Transverse colon (tissue), 4 donors: ENCODE measurements around the gene ATRN. TPM values are rescaled to one million over a fixed set of nuclear protein-coding genes. Genes with fewer than 3 reads are reported as not detected.

Experiments
- DNase-seq: peaks from one replicate; pipeline ENCODE4 v3.0.0-alpha.2; 2019
- H3K27ac ChIP-seq, 4 donors: fragments of 200-600 bp; sonication (generic); 2 replicates each; pipeline ENCODE4 v1.5.1; 2016 to 2018; ENCODE audit warnings: inconsistent platforms in 4 of 4
- H3K27me3 ChIP-seq: fragments of 200-600 bp; sonication (generic); 2 replicates; pipeline ENCODE4 v1.5.1; 2017; ENCODE audit warnings: inconsistent platforms
- H3K36me3 ChIP-seq, 4 donors: fragments of 200-600 bp; sonication (generic); 2 replicates each; pipeline ENCODE4 v1.5.1; 2017 to 2019; ENCODE audit warnings: inconsistent platforms in 4 of 4
- H3K4me1 ChIP-seq, 4 donors: fragments of 200-600 bp; sonication (generic); 2 replicates each; pipeline ENCODE4 v1.5.1; 2017 to 2020; ENCODE audit warnings: inconsistent platforms in 4 of 4
- H3K4me3 ChIP-seq, 4 donors: fragments of 200-600 bp; sonication (generic); 1 replicate in 1 of 4; 2 replicates in 3 of 4; pipeline versions ENCODE4 v1.5.1 to v1.6.1; 2017 to 2019; ENCODE audit warnings: inconsistent platforms in 4 of 4
- H3K9me3 ChIP-seq, 2 donors: fragments of 200-600 bp; sonication (generic); 2 replicates each; pipeline ENCODE4 v1.5.1; 2017 to 2019; ENCODE audit warnings: inconsistent platforms in 2 of 2
- EP300 ChIP-seq: sonication (generic); formaldehyde crosslinking; IDR thresholded peaks from one replicate; pipeline ENCODE4 v1.6.1; 2017; ENCODE audit warnings: antibody characterized with exemption, low read depth
- POLR2A ChIP-seq: fragments of 450-650 bp; IDR thresholded peaks from one replicate; pipeline ENCODE4 v1.6.1; 2016; ENCODE audit warnings: antibody characterized with exemption, mild to moderate bottlenecking, moderate library complexity
- POLR2AphosphoS5 ChIP-seq, 3 donors: sonication (generic); formaldehyde crosslinking; IDR thresholded peaks; one replicate each; pipeline ENCODE4 v1.6.1; 2016; ENCODE audit warnings: antibody characterized with exemption in 3 of 3
- WGBS, 2 donors: methylation state at CpG; one replicate each; pipeline ENCODE4 v1.1.5; 2018; ENCODE audit warnings: low coverage in 1 of 2; 5-methylcytosine and 5-hydroxymethylcytosine counted together
- in situ Hi-C, 4 donors: fragments of 200-750 bp; cut with MboI; loops; one replicate each; pipeline versions ENCODE4 v1.15.0 to v1.15.1; 2017; ENCODE audit warnings: low sequenced_read_pairs in 3 of 4, low pct_ligation_motif_present in 1 of 4, low pct_unique_long_range_greater_than_20kb in 1 of 4
- intact Hi-C: fragments of 100-400 bp; cut with DNase I; formaldehyde crosslinking; loops from one replicate; pipeline ENCODE4 v1.15.1; 2023; ENCODE audit warnings: low total_unique reads
- total RNA-seq, 4 donors: library from RNA; depleted of rRNA; stranded (reverse); fragments of >200 nt; gene quantifications; one replicate each; pipeline ENCODE4 v1.1.0, GENCODE V29; 2016
- TF ChIP-seq, protein P1 (sequence below), 5 experiments: fragments of 200-600 bp in 3 of 5; fragments of 450-650 bp in 2 of 5; sonication (generic) in 3 of 5; IDR thresholded peaks; 1 replicate in 2 of 5; 2 replicates in 3 of 5; pipeline ENCODE4 v1.5.1; 2016 to 2017; ENCODE audit warnings: antibody characterized with exemption in 5 of 5, inconsistent platforms in 3 of 5, mild to moderate bottlenecking in 2 of 5, moderate library complexity in 1 of 5

ATRN gene
- total RNA-seq, 4 donors from 2014 or later = 6.8 to 24.7 (median 15.9) TPM

DNA sequence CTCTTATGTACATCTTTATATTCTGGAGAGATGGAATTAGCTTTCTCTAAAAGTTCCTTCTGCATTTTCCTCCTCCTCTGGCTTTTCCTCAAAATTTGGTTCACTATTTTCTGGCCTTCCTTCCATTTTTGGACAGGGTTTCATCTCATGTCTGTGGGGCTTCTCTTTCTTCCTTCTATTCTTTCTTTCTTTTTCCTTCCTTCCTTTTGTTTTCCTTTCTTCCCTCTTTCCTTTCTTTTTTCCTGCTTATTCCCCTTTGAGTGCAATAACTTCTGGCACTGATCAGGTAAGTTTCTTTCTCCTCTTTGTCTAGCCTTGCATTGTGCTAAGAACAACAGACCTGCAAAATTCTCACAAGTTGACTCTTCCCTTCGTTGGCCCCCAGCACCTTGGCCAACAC lies 5.5 kb upstream of the ATRN start:
- WGBS, 2 donors = 16% methylated on average over 1 of the region's 1 CpG; no CpG with 5 or more reads in 1 of the 2 donors

DNA sequence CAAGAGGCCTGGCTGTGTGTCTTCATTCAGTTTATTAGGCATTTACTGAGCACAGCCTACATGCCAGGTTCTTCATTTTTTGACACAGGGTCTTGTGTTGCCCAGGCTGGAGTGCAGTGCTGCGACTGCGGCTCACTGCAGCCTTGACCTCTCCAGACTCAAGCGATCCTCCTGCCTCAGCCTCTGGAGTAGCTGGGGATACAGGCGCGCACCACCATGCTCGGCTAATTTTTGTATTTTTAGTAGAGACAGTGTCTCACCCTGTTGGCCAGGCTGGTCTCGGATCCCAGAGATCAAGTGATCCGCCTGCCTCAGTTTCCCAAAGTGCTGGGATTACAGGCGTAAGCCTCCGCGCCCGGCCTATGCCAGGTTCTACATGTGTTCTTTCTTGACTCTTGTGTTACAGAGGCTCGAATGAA lies 601 bp upstream of the ATRN start:
- intact Hi-C loops (no loop called here), in situ Hi-C loops (no loop called here)
- H3K9me3 ChIP-seq = no peaks in the 10 kb centered on the region
- H3K4me3 ChIP-seq = peak overlapping the region; percentile 68 to 100 (median 79)
- H3K27me3 ChIP-seq = peaks cover 21% of the 10 kb centered on the region
- H3K4me1 ChIP-seq = peaks cover 19 to 30% (median 27%) of the 10 kb centered on the region in 4 donors
- 63% methylated on average over 12 of the region's 13 CpGs; no CpG with 5 or more reads in 1 of the 2 donors for WGBS, 2 donors
- TF ChIP-seq, protein P1, sequence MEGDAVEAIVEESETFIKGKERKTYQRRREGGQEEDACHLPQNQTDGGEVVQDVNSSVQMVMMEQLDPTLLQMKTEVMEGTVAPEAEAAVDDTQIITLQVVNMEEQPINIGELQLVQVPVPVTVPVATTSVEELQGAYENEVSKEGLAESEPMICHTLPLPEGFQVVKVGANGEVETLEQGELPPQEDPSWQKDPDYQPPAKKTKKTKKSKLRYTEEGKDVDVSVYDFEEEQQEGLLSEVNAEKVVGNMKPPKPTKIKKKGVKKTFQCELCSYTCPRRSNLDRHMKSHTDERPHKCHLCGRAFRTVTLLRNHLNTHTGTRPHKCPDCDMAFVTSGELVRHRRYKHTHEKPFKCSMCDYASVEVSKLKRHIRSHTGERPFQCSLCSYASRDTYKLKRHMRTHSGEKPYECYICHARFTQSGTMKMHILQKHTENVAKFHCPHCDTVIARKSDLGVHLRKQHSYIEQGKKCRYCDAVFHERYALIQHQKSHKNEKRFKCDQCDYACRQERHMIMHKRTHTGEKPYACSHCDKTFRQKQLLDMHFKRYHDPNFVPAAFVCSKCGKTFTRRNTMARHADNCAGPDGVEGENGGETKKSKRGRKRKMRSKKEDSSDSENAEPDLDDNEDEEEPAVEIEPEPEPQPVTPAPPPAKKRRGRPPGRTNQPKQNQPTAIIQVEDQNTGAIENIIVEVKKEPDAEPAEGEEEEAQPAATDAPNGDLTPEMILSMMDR (IDR thresholded peaks at IDR 0.05) = no peak
- TF ChIP-seq POLR2AphosphoS5 (IDR thresholded peaks at IDR 0.05) (no peak), POLR2A (no peak), EP300 (no peak)
- H3K27ac ChIP-seq = peak overlapping the region; percentile 75 to 84 (median 83)
- H3K36me3 ChIP-seq = no peaks in the 10 kb centered on the region
- no peak for DNase-seq

More for the DNA sequence above, 5.5 kb upstream of the ATRN start:
- peaks cover 35% of the 10 kb centered on the region for H3K27me3 ChIP-seq
- no peak for DNase-seq
- H3K36me3 ChIP-seq = no peaks in the 10 kb centered on the region
- TF ChIP-seq, protein P1 (IDR thresholded peaks at IDR 0.05) = no peak
- TF ChIP-seq EP300 (no peak), POLR2A (no peak), POLR2AphosphoS5 (IDR thresholded peaks at IDR 0.05) (no peak)
- no peak overlapping the region for H3K4me3 ChIP-seq
- H3K9me3 ChIP-seq = no peaks in the 10 kb centered on the region
- H3K4me1 ChIP-seq = peaks cover 0 to 3% (median 0%) of the 10 kb centered on the region in 4 donors
- in situ Hi-C loops = no loop called here
- no peak overlapping the region for H3K27ac ChIP-seq
- intact Hi-C loops = no loop called here

DNA sequence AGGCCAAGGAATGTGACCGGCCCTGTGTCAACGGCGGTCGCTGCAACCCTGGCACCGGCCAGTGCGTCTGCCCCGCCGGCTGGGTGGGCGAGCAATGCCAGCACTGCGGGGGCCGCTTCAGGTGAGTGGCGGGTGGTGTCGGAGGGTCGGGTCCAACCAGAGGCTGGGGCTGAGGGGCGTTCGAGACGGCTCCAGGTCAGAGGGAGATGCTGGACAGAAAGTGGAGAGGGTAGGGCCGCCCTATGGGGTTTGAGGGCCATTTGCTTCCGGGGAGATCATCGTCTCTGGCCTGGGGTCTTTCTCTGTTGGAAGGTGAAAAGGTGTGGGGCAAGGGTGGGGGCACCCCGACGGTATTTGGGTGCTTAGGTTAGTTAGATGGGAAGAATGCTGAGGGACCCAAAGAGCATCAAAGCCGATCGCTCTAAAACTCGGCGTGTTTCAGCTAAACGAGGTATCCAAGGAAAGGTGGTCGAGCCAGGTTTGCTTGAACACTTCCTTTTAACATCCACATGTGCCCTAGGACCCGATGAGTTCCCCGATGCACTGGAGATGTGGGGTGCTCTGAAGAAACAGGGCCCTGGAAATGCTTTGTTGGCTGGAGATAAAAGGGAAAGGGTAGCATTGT lies 691 bp downstream of the ATRN start:
- in situ Hi-C loops = no loop called here
- WGBS, 2 donors = 0 to 1% methylated on average over 2 to 23 of the region's 30 CpGs
- DNase-seq = no peak

DNA sequence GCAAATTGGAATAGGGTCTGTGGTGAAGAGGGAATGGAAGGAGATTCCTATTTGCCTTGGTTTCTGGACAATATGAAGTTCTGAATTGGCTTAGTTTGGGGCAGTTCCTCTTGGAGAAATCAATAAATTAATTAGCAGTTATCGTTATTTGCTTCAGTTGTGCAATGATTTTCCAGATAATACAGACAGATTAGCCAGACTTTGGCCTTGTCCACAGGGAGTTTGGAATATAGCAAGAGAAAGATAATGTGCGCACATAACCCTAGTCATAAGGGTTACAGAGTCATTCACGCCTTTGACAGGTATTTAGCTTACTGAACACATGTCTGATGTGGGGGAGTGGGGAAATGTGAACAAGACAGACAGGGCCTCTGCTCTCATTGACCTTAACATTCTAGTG lies 1.3 kb downstream of the ATRN start:
- intact Hi-C loops = no loop called here
- Histone ChIP-seq H3K4me1 (peaks cover 19 to 30% (median 27%) of the 10 kb centered on the region in 4 donors), H3K9me3 (no peaks in the 10 kb centered on the region), H3K27me3 (peaks cover 5% of the 10 kb centered on the region), H3K36me3 (no peaks in the 10 kb centered on the region), H3K4me3 (peak overlapping the region; percentile 68 to 100 (median 79)), H3K27ac (no peak overlapping the region)
- TF ChIP-seq POLR2AphosphoS5 (IDR thresholded peaks at IDR 0.05) = no peak
- TF ChIP-seq, protein P1 (IDR thresholded peaks at IDR 0.05) = no peak
- TF ChIP-seq POLR2A = no peak
- no peak for TF ChIP-seq EP300
- no peak for DNase-seq
- 64 to 66% methylated on average over 2 to 3 of the region's 3 CpGs for whole genome bisulfite sequencing, 2 donors
- in situ Hi-C loops = no loop called here

More for the DNA sequence above, 691 bp downstream of the ATRN start:
- H3K9me3 ChIP-seq = no peaks in the 10 kb centered on the region
- H3K27me3 ChIP-seq = peaks cover 11% of the 10 kb centered on the region
- intact Hi-C loops = no loop called here
- H3K36me3 ChIP-seq = no peaks in the 10 kb centered on the region
- H3K4me3 ChIP-seq = peak overlapping the region; percentile 68 to 100 (median 79)
- peak overlapping the region; percentile 75 to 84 (median 83) for H3K27ac ChIP-seq
- H3K4me1 ChIP-seq = peaks cover 19 to 30% (median 27%) of the 10 kb centered on the region in 4 donors
- TF ChIP-seq, protein P1 (IDR thresholded peaks at IDR 0.05) = peak in 1 of 5 experiments; percentile 1
- TF ChIP-seq POLR2A = no peak
